Testis (tissue), 2 donors: ENCODE measurements around the gene MRPL18.

Experiments
- CTCF ChIP-seq, 3 experiments: fragments of 450-650 bp in 2 of 3; fragments of 200-600 bp in 1 of 3; sonication (generic) in 1 of 3; IDR thresholded peaks; one replicate each; pipeline ENCODE4 v1.5.1; 2016 to 2019; ENCODE audit warnings: antibody characterized with exemption in 3 of 3, mild to moderate bottlenecking in 2 of 3, moderate library complexity in 1 of 3
- POLR2A ChIP-seq: fragments of 450-650 bp; IDR thresholded peaks from one replicate; pipeline ENCODE4 v1.6.1; 2017; ENCODE audit warnings: antibody characterized with exemption, mild to moderate bottlenecking, moderate library complexity

- TF ChIP-seq CTCF (IDR thresholded peaks at IDR 0.05) (no peak), POLR2A (no peak)
These were observed 32.0 kb upstream of the MRPL18 start for GRCh38 chr6:159758031-159759001.
